Activated CD8-positive, alpha-beta T cell treated with anti-CD3 and anti-CD28 coated beads for 36 hours (primary cell): ENCODE data around the gene SEMA4D. TPM values are rescaled to one million over a fixed set of nuclear protein-coding genes. Genes with fewer than 3 reads are reported as not detected.

Experiments
- ATAC-seq: fragments of 200-7000 bp; cut with Tn5 transposase; one replicate; pipeline ENCODE4 v1.10.0; 2021; ENCODE audit warnings: mild to moderate bottlenecking, moderate library complexity
- CTCF ChIA-PET: fragments of 350-600 bp; sonication (Branson Sonifier 250); formaldehyde crosslinking; loops from one replicate; lab custom pipeline; 2021; ENCODE audit warnings: antibody characterized with exemption; lab: Charles Lee
- POLR2A ChIA-PET: fragments of 350-600 bp; sonication (Branson Sonifier 250); formaldehyde crosslinking; loops from one replicate; lab custom pipeline; 2021; ENCODE audit warnings: antibody characterized with exemption; lab: Charles Lee
- DNase-seq: peaks from one replicate; pipeline ENCODE4 v3.0.0-alpha.2; 2020
- H3K27ac Mint-ChIP-seq: one replicate; pipeline ENCODE4 v1.8.0; 2021; ENCODE audit warnings: mild to moderate bottlenecking, mixed read lengths
- H3K27me3 Mint-ChIP-seq: one replicate; pipeline ENCODE4 v1.8.0; 2021; ENCODE audit warnings: mixed read lengths
- H3K36me3 Mint-ChIP-seq: one replicate; pipeline ENCODE4 v1.8.0; 2021; ENCODE audit warnings: low read depth, mixed read lengths
- H3K4me1 Mint-ChIP-seq: one replicate; pipeline ENCODE4 v1.8.0; 2021; ENCODE audit warnings: low read depth, mixed read lengths
- H3K4me3 Mint-ChIP-seq: one replicate; pipeline ENCODE4 v1.8.0; 2021; ENCODE audit warnings: mild to moderate bottlenecking, moderate library complexity, mixed read lengths
- H3K9me3 Mint-ChIP-seq: one replicate; pipeline ENCODE4 v1.8.0; 2021; ENCODE audit warnings: mixed read lengths
- intact Hi-C: fragments of 100-400 bp; cut with micrococcal nuclease; formaldehyde crosslinking; loops from one replicate; pipeline ENCODE4 v1.10.0; 2022
- total RNA-seq, 2 experiments: library from RNA; stranded (reverse); gene quantifications; one replicate each; pipeline ENCODE4 v1.2.3, GENCODE V29; 2021
- TF ChIP-seq, protein P1 (sequence below): fragments of 200-600 bp; IDR thresholded peaks from one replicate; pipeline ENCODE4 v1.8.0; 2022; ENCODE audit warnings: antibody characterized with exemption, mild to moderate bottlenecking

SEMA4D gene
- total RNA-seq, 2 experiments from 2014 or later: 290 to 317 TPM

DNA sequence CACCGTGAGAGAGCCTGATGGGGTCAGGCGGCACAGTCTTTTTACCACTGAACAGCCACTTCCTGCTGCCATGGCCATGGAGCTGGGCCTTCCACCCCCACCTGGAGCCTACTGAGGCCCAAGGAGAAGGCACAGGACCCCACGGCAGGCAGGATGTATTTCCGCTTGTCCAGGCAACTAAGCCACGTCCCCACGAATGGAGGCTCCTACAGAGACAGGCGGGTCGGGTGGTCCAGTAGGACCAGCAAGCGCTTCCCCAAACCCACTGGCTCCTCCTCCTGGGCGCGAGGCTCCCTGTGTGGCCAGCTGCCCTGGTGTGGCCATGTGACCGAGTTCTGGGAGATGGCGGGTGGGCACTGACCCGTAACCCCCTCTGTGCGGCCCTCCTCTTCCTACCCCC, 113.1 kb downstream of the SEMA4D start:
- POLR2A ChIA-PET: interaction anchor here (1.0 to 1.4 kb wide), 5 partner anchors 8 to 106 kb away, joined by 3 to 5 read pairs (median 3); no protein-coding TSS in a partner anchor
- CTCF ChIA-PET: no interaction called here

DNA sequence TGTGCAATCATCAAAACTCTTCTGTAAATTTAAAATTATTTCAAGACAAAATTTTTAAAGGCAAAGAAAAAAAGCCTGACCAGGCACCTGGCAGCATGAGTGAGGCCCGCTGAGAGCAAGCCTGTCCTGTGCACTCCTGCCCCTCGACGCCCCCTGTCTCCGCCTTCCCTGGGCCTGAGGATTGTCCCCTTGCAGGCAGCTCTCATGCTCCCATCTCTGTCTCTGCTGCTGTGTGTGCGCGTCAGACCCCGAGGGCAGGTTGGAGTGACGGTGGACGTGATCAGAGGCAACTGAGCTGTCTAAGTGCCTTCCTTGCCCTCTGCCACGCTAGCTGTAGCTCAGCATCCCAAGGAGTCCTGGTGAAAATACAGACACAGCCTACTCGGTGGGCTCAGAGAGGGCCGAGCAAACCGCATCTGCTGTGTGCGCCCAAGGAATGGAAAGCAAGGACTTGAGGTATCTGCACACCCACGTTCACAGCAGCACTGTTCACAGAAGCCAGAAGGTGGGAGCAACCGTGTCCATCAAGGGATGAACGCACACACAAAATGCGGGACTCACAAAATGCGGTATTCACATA, 114.1 kb downstream of the SEMA4D start:
- TF ChIP-seq, protein P1, sequence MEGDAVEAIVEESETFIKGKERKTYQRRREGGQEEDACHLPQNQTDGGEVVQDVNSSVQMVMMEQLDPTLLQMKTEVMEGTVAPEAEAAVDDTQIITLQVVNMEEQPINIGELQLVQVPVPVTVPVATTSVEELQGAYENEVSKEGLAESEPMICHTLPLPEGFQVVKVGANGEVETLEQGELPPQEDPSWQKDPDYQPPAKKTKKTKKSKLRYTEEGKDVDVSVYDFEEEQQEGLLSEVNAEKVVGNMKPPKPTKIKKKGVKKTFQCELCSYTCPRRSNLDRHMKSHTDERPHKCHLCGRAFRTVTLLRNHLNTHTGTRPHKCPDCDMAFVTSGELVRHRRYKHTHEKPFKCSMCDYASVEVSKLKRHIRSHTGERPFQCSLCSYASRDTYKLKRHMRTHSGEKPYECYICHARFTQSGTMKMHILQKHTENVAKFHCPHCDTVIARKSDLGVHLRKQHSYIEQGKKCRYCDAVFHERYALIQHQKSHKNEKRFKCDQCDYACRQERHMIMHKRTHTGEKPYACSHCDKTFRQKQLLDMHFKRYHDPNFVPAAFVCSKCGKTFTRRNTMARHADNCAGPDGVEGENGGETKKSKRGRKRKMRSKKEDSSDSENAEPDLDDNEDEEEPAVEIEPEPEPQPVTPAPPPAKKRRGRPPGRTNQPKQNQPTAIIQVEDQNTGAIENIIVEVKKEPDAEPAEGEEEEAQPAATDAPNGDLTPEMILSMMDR: no peak
- Mint-ChIP-seq H3K27me3 (no peaks in the 10 kb centered on the region), H3K4me1 (peaks cover 45% of the 10 kb centered on the region), H3K36me3 (peaks cover 78% of the 10 kb centered on the region), H3K4me3 (no peak overlapping the region), H3K27ac (peak overlapping the region; percentile 71), H3K9me3 (no peaks in the 10 kb centered on the region)
- ChIA-PET POLR2A (interaction anchor here (1.0 to 1.4 kb wide), 4 partner anchors 9 to 61 kb away, joined by 3 to 5 read pairs (median 4); no protein-coding TSS in a partner anchor), CTCF (no interaction called here)
- no peak for ATAC-seq
- no peak for DNase-seq
- intact Hi-C loops: no loop called here

More for the DNA sequence above, 113.1 kb downstream of the SEMA4D start:
- ATAC-seq: no peak
- TF ChIP-seq, protein P1: no peak
- Mint-ChIP-seq H3K27ac (peak overlapping the region; percentile 76), H3K36me3 (peaks cover 72% of the 10 kb centered on the region), H3K27me3 (no peaks in the 10 kb centered on the region), H3K4me3 (peak overlapping the region; percentile 3), H3K4me1 (peaks cover 41% of the 10 kb centered on the region), H3K9me3 (no peaks in the 10 kb centered on the region)
- intact Hi-C loops: no loop called here
- DNase-seq: no peak

DNA sequence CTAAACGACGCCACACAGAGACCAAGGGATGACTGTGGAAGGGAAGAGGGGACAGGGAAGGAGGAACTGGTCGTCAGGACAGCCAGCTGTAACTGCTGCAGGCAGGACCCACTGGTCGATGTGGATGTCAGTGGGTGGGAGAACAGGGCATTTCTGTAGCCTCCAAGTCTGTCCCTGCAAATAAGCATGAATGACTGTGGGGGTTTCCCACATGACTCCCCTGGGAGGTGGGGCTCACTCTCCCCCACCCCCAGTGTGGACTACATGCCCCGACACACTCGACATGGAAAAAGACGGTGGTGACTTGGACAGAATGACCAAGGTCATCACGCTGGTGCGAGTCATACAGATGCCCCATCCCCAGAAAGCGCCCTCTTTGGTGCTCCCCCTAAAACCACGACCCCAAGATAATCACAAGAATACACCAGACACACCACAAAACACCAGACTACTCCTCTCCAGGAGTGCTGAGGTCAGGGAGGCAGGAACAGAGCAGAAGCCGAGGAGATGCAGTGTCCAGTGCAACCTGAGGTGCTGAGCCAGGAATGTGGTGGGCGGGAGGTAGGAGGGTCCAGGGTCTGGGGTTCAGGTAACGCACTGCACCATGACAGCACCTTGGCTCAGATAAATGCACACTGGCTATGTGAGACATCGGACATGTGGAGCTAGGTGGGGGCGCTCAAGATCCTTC, 114.7 kb downstream of the SEMA4D start:
- TF ChIP-seq, protein P1: no peak
- Mint-ChIP-seq H3K27me3 (no peaks in the 10 kb centered on the region), H3K36me3 (peaks cover 78% of the 10 kb centered on the region), H3K4me3 (no peak overlapping the region), H3K4me1 (peaks cover 45% of the 10 kb centered on the region), H3K27ac (peak overlapping the region; percentile 84), H3K9me3 (no peaks in the 10 kb centered on the region)
- peak; percentile 12 for ATAC-seq
- intact Hi-C loops: no loop called here
- ChIA-PET POLR2A (interaction anchor here (0.6 to 1.7 kb wide), 8 partner anchors 9 to 61 kb away, joined by 3 to 5 read pairs (median 4); no protein-coding TSS in a partner anchor), CTCF (interaction anchor here (1.1 to 1.6 kb wide), 2 partner anchors 10 to 46 kb away, joined by 3 to 4 read pairs; no protein-coding TSS in a partner anchor)
- no peak for DNase-seq

DNA sequence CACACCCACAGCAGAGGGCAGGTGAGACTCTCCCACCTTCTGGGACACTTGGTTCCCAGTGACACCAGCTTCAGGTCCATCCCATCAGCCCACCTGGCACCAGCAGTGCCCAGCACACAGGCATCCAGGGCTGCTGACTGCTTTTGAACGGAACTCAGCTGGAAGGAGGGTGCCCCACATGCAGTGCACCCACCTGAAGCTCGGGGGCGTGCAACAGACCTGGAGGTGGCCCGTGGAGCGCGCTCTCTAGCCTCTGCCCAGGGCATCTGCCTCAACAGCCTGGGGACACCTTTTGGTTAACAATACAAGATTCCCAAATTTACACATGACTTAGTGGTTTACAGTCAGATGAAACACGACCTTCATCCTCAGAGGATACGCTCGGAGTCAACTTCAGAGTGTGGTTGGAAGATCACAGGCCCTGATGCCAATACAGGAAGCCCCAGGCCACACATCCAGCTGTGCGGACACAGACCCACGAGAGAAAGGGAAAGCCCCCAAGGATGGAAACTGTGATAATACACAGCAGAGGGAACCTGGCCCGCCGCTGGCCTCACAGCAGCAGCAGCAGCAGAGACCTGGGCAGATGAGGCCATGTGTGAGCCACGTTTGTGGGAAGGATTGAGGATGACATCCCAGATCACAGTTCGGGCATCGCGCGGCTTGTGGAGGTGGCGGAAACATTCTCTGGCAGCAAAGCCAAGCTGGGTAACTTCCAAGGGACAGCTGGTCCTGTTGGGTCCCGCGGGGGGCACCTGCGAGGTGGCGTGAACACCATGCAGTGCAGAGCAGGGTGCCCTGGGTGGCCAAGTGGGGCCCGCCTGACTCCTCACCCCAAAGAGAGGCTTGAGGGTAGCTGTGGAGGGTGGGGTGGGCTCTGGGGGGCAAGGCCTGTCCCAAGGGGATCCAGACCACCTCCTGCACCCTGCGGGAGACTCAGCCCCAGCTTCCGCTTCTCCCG, 115.6 kb downstream of the SEMA4D start:
- intact Hi-C loops: no loop called here
- POLR2A ChIA-PET: interaction anchor here (0.6 to 1.7 kb wide), 7 partner anchors 8 to 42 kb away, joined by 3 to 5 read pairs (median 4); no protein-coding TSS in a partner anchor
- peaks cover 49% of the 10 kb centered on the region for H3K4me1 Mint-ChIP-seq

More for the DNA sequence above, 115.6 kb downstream of the SEMA4D start:
- ATAC-seq (peak; percentile 57), DNase-seq (peak; percentile 68)
- Mint-ChIP-seq H3K27me3 (no peaks in the 10 kb centered on the region), H3K27ac (peak overlapping the region; percentile 84), H3K4me3 (no peak overlapping the region), H3K36me3 (peaks cover 76% of the 10 kb centered on the region), H3K9me3 (no peaks in the 10 kb centered on the region)
- CTCF ChIA-PET: interaction anchor here (1.1 to 1.6 kb wide), 2 partner anchors 11 to 47 kb away, joined by 3 to 4 read pairs; no protein-coding TSS in a partner anchor
- TF ChIP-seq, protein P1: no peak
